ENCODE data around the gene ITGB1BP2.

DNA sequence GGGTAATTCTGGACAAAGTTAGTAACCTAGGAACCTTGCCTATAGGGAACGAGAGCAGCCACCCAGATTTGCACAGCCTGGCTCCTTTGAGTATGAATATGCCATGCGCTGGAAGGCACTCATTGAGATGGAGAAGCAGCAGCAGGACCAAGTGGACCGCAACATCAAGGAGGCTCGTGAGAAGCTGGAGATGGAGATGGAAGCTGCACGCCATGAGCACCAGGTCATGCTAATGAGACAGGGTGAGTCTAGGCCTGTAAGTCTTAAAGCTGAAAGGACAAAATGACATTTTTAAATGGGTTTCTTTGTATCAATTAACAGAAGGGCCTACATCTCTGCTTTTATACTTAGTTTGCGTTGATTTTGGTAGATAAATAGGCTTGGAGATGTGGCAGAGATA is 4.7 kb upstream of the ITGB1BP2 start:
- TF ChIP-seq, protein P1, sequence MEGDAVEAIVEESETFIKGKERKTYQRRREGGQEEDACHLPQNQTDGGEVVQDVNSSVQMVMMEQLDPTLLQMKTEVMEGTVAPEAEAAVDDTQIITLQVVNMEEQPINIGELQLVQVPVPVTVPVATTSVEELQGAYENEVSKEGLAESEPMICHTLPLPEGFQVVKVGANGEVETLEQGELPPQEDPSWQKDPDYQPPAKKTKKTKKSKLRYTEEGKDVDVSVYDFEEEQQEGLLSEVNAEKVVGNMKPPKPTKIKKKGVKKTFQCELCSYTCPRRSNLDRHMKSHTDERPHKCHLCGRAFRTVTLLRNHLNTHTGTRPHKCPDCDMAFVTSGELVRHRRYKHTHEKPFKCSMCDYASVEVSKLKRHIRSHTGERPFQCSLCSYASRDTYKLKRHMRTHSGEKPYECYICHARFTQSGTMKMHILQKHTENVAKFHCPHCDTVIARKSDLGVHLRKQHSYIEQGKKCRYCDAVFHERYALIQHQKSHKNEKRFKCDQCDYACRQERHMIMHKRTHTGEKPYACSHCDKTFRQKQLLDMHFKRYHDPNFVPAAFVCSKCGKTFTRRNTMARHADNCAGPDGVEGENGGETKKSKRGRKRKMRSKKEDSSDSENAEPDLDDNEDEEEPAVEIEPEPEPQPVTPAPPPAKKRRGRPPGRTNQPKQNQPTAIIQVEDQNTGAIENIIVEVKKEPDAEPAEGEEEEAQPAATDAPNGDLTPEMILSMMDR (IDR thresholded peaks at IDR 0.05), result no peak
- TF ChIP-seq POLR2A (IDR thresholded peaks at IDR 0.05), result no peak
